Activated CD8-positive, alpha-beta memory T cell treated with anti-CD3 and anti-CD28 coated beads, Interleukin-2, amount 10 ng/mL, durations not matched to agents 7 days and 5 days (primary cell): Measurements from ENCODE around the gene SPTSSB. TPM values are rescaled to one million over a fixed set of nuclear protein-coding genes. Genes with fewer than 3 reads are reported as not detected.

ENCODE experiments used
- ATAC-seq: fragments of 150-1000 bp; cut with Tn5 transposase; one replicate; pipeline ENCODE4 v1.10.0; 2021; ENCODE audit warnings: moderate library complexity
- CTCF ChIA-PET: fragments of 350-600 bp; sonication (Branson Sonifier 250); formaldehyde crosslinking; loops from one replicate; lab custom pipeline; 2021; ENCODE audit warnings: antibody characterized with exemption; lab: Charles Lee
- DNase-seq: peaks from one replicate; pipeline ENCODE4 v3.0.0-alpha.2; 2020
- H3K27ac Mint-ChIP-seq: one replicate; pipeline ENCODE4 v1.8.0; 2021; ENCODE audit warnings: mild to moderate bottlenecking, mixed read lengths
- H3K27me3 Mint-ChIP-seq: one replicate; pipeline ENCODE4 v1.8.0; 2021; ENCODE audit warnings: mixed read lengths
- H3K36me3 Mint-ChIP-seq: one replicate; pipeline ENCODE4 v1.8.0; 2021; ENCODE audit warnings: mild to moderate bottlenecking, mixed read lengths
- H3K4me1 Mint-ChIP-seq: one replicate; pipeline ENCODE4 v1.8.0; 2021; ENCODE audit warnings: mixed read lengths
- H3K4me3 Mint-ChIP-seq: one replicate; pipeline ENCODE4 v1.8.0; 2021; ENCODE audit warnings: mild to moderate bottlenecking, moderate library complexity, mixed read lengths
- H3K9me3 Mint-ChIP-seq: one replicate; pipeline ENCODE4 v1.8.0; 2022; ENCODE audit warnings: low read depth, mixed read lengths
- total RNA-seq, 2 experiments: library from RNA; stranded (reverse); gene quantifications; one replicate each; pipeline ENCODE4 v1.2.3, GENCODE V29; 2021

The SPTSSB gene, protein sequence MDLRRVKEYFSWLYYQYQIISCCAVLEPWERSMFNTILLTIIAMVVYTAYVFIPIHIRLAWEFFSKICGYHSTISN
- not detected for total RNA-seq

- CTCF ChIA-PET, result interaction anchor here (0.9 to 1.2 kb wide), 3 partner anchors 11 to 36 kb away, joined by 3 read pairs; no protein-coding TSS in a partner anchor
- peaks cover 14% of the 10 kb centered on the region for H3K4me1 Mint-ChIP-seq
- H3K27me3 Mint-ChIP-seq, result peaks cover 70% of the 10 kb centered on the region
- H3K4me3 Mint-ChIP-seq, result peak within 1 kb of the TSS; percentile 60
- no peaks in the 10 kb centered on the region for H3K36me3 Mint-ChIP-seq
- no peak within 1 kb of the TSS for H3K27ac Mint-ChIP-seq
- H3K9me3 Mint-ChIP-seq, result no peaks in the 10 kb centered on the region
- DNase-seq, result peak; percentile 43
- peak; percentile 73 for ATAC-seq
Measured at GRCh38 chr3:161371441-161372320, at the start of gene SPTSSB. TSS of gene SPTSSB (minus strand) at chr3:161371517. CDS start at chr3:161346323, 25,194 bp downstream.

DNA sequence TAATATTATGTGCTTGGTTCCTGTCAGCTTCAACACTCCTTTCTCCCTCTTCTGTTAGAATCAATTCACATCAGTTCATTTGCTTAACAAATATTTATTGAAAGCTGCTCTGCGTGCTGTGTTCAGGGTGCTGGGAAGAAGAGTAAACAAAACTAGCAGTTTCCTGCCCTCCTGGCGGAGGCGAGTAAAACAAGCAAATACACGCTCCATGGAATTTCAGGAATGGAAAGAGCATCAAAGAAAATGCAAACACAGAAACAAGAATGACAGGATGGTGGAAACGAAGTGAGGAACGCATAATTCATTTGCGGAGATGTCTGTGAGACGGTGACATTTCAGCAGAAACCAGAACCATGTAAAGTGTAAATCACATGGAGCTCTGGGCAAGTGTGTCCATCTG is 49.4 kb upstream of the SPTSSB start:
- H3K36me3 Mint-ChIP-seq, result no peaks in the 10 kb centered on the region
- CTCF ChIA-PET, result interaction anchor here (1.5 to 3.1 kb wide), 2 partner anchors 27 to 145 kb away, joined by 3 to 19 read pairs; no protein-coding TSS in a partner anchor
- no peak overlapping the region for H3K27ac Mint-ChIP-seq

GRCh38 chr3:161419555-161420333 is 48.4 kb upstream of the SPTSSB start:
- DNase-seq (no peak), ATAC-seq (no peak)
- H3K9me3 Mint-ChIP-seq, result no peaks in the 10 kb centered on the region
- peaks cover 9% of the 10 kb centered on the region for H3K27me3 Mint-ChIP-seq
- H3K27ac Mint-ChIP-seq, result no peak overlapping the region
- no peaks in the 10 kb centered on the region for H3K4me1 Mint-ChIP-seq
- no peak overlapping the region for H3K4me3 Mint-ChIP-seq
- H3K36me3 Mint-ChIP-seq, result no peaks in the 10 kb centered on the region
- CTCF ChIA-PET, result interaction anchor here (3.1 kb wide), 1 partner anchor 144 kb away, joined by 19 read pairs; no protein-coding TSS in a partner anchor

More for the DNA sequence above, 49.4 kb upstream of the SPTSSB start:
- DNase-seq, result no peak
- peaks cover 9% of the 10 kb centered on the region for H3K27me3 Mint-ChIP-seq
- H3K4me3 Mint-ChIP-seq, result no peak overlapping the region
- H3K9me3 Mint-ChIP-seq, result no peaks in the 10 kb centered on the region
- H3K4me1 Mint-ChIP-seq, result no peaks in the 10 kb centered on the region
- ATAC-seq, result no peak

DNA sequence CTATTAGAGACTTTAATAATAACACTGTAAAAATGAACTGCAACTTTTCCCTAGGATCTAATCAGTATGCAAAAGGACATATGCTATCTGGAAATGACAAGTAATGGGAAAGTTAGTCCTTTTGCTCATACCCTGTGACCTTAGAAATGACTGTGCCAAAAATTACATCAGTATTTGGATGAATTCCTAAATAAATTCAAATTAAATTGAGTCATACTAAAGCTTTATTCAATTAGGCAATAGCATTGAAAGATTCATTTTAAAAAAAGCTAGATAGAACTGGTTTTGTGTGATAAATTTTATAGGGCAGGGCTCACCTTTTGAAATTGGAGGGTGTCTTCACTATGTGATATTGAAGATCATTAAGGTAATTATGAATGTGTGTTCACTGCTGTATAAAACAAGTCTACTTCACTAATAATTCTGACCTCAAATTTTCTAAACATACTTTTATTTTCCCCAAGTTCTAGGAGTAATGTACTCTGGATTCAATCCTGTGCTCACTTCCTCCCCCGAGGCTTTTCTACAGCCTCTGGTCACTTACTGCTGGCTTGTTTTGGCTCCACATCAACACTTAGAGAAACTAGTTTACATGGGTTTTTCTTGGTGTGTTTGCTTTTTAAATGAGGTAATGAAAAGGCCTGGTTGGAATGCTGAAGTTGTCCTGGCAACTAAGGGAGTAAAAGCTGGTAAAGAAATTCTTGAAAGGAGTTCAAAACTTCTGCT is 44.4 kb upstream of the SPTSSB start:
- CTCF ChIA-PET, result no interaction called here
- H3K27ac Mint-ChIP-seq, result no peak overlapping the region
- ATAC-seq (no peak), DNase-seq (no peak)
- no peaks in the 10 kb centered on the region for H3K36me3 Mint-ChIP-seq
- H3K4me1 Mint-ChIP-seq, result no peaks in the 10 kb centered on the region
- H3K4me3 Mint-ChIP-seq, result no peak overlapping the region
- no peaks in the 10 kb centered on the region for H3K9me3 Mint-ChIP-seq
- peaks cover 31% of the 10 kb centered on the region for H3K27me3 Mint-ChIP-seq

- Mint-ChIP-seq H3K36me3 (no peaks in the 10 kb centered on the region), H3K9me3 (no peaks in the 10 kb centered on the region), H3K27ac (no peak overlapping the region), H3K4me1 (no peaks in the 10 kb centered on the region), H3K27me3 (peaks cover 36% of the 10 kb centered on the region), H3K4me3 (no peak overlapping the region)
- CTCF ChIA-PET, result no interaction called here
- ATAC-seq, result no peak
- no peak for DNase-seq
Measured at GRCh38 chr3:161414907-161415306, 43.6 kb upstream of the SPTSSB start.

- H3K27ac Mint-ChIP-seq, result no peak overlapping the region
- no peaks in the 10 kb centered on the region for H3K36me3 Mint-ChIP-seq
- H3K27me3 Mint-ChIP-seq, result peaks cover 43% of the 10 kb centered on the region
- no peak overlapping the region for H3K4me3 Mint-ChIP-seq
- CTCF ChIA-PET, result no interaction called here
- ATAC-seq, result no peak
- H3K9me3 Mint-ChIP-seq, result no peaks in the 10 kb centered on the region
- no peak for DNase-seq
- H3K4me1 Mint-ChIP-seq, result no peaks in the 10 kb centered on the region
Measured at GRCh38 chr3:161413855-161414210, 42.5 kb upstream of the SPTSSB start.

DNA sequence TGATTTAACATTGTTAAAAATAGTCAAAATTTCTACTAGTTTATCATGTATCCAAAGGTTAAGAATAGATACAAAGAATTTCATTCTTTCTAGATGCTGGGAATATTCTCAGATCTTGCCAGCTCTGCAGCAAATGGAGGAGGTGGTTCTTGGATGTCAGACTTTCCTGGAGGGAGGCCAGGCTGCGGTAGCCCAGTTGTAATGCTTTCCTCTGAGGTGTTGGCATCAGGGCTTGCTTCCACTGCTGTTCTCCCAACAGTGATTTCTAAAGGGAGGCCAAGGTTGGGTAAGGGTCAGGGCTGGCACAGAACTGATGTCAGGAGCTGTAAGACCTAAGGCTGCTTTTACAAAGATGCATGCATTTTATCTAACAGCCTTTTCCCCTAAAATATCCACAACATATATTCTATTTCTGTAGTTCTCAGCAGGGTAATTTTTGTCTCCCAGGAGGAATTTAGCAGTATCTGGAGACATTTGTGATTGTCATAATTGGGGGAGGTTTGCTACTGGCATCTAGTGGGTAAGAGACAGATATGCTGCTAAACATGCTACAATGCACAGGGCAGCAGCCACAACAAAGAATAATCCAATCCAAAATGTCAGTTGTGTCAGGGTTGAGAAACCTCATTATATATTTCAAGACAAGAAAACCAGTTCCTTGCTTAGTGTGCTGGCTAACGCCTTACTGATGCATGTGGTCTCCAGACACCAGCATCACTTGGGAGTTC is 42.0 kb upstream of the SPTSSB start:
- no peaks in the 10 kb centered on the region for H3K9me3 Mint-ChIP-seq
- no peaks in the 10 kb centered on the region for H3K36me3 Mint-ChIP-seq
- CTCF ChIA-PET, result interaction anchor here (1.2 kb wide), 1 partner anchor 142 kb away, joined by 3 read pairs; no protein-coding TSS in a partner anchor
- H3K27ac Mint-ChIP-seq, result no peak overlapping the region
- no peak for DNase-seq
- no peak for ATAC-seq
- no peaks in the 10 kb centered on the region for H3K4me1 Mint-ChIP-seq
- peaks cover 42% of the 10 kb centered on the region for H3K27me3 Mint-ChIP-seq
- no peak overlapping the region for H3K4me3 Mint-ChIP-seq

- Mint-ChIP-seq H3K27ac (no peak overlapping the region), H3K4me3 (no peak overlapping the region), H3K9me3 (no peaks in the 10 kb centered on the region), H3K4me1 (no peaks in the 10 kb centered on the region), H3K36me3 (no peaks in the 10 kb centered on the region), H3K27me3 (peaks cover 43% of the 10 kb centered on the region)
- CTCF ChIA-PET, result interaction anchor here (1.2 kb wide), 1 partner anchor 140 kb away, joined by 3 read pairs; no protein-coding TSS in a partner anchor
- ATAC-seq, result no peak
- DNase-seq, result no peak
Measured at GRCh38 chr3:161412123-161412522, 40.8 kb upstream of the SPTSSB start.

- Mint-ChIP-seq H3K36me3 (no peaks in the 10 kb centered on the region), H3K27me3 (peaks cover 54% of the 10 kb centered on the region), H3K9me3 (no peaks in the 10 kb centered on the region), H3K4me3 (no peak overlapping the region), H3K27ac (no peak overlapping the region), H3K4me1 (peaks cover 6% of the 10 kb centered on the region)
- CTCF ChIA-PET, result interaction anchor here (0.9 to 1.5 kb wide), 2 partner anchors 89 to 135 kb away, joined by 3 to 4 read pairs; no protein-coding TSS in a partner anchor
- DNase-seq, result no peak
- ATAC-seq, result no peak
Measured at GRCh38 chr3:161409858-161410257, 38.5 kb upstream of the SPTSSB start.

GRCh38 chr3:161409069-161409468 is 37.8 kb upstream of the SPTSSB start:
- Mint-ChIP-seq H3K4me3 (no peak overlapping the region), H3K4me1 (peaks cover 6% of the 10 kb centered on the region), H3K27ac (no peak overlapping the region), H3K27me3 (peaks cover 57% of the 10 kb centered on the region), H3K36me3 (no peaks in the 10 kb centered on the region), H3K9me3 (no peaks in the 10 kb centered on the region)
- CTCF ChIA-PET, result interaction anchor here (1.5 to 3.3 kb wide), 2 partner anchors 88 to 133 kb away, joined by 4 to 24 read pairs; no protein-coding TSS in a partner anchor
- ATAC-seq, result no peak
- no peak for DNase-seq

DNA sequence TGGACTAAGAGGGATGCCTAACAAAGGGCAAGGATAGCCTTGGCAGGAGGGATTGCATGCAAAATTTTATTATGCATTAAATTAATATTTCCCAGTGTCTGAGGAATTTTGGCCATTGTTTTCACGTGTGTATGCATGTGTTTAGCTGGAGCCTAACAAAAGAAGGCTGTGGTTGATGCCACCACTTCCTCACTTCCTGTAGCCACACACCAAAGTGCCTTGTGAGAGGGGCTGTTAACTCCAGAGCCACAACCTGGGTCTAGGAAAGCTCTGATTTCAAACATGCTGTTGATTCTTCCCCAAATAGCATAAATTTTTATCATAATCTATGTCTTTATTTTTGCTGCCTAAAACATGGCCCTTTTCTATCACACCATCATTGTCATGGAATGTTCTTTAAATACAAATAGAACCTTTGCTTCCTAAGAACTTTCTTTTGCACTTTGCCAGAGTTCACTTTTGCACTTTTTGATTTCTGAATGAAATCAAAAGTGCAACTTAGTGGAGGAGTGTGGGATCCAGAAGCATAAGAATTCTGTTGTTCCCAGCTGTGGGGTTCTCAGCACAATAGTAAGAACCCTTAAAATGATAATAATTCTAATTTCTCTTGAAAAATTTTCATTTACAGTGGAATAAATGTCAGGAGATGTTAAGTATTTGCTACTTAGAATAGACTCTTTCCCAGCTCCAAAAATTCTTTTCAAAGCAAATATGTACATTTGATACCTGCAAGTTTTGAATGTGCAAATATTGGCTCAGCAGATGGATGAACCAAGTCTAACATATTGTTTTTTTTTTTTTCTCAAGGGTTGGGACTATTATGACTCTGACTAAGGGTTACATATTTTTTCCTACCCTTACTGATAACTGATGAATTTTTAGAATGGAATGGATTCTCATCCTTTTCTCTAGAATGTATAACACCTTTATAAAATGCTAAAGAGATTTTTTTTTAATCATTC is 35.6 kb upstream of the SPTSSB start:
- Mint-ChIP-seq H3K27me3 (peaks cover 55% of the 10 kb centered on the region), H3K9me3 (no peaks in the 10 kb centered on the region)
- DNase-seq, result no peak

More for the DNA sequence above, 35.6 kb upstream of the SPTSSB start:
- CTCF ChIA-PET, result interaction anchor here (0.8 to 3.3 kb wide), 4 partner anchors 12 to 138 kb away, joined by 3 to 24 read pairs (median 4); no protein-coding TSS in a partner anchor
- no peak for ATAC-seq
- peaks cover 6% of the 10 kb centered on the region for H3K4me1 Mint-ChIP-seq
- no peak overlapping the region for H3K27ac Mint-ChIP-seq
- H3K4me3 Mint-ChIP-seq, result no peak overlapping the region
- no peaks in the 10 kb centered on the region for H3K36me3 Mint-ChIP-seq
